Neural progenitor cell (in vitro differentiated cells): ENCODE measurements around the gene PYHIN1.

Experiments
- CTCF ChIP-seq: fragments of 200-600 bp; sonication (generic); IDR thresholded peaks from 2 replicates; pipeline ENCODE4 v1.5.1; 2017; ENCODE audit warnings: antibody characterized with exemption, mild to moderate bottlenecking
- EZH2 ChIP-seq: fragments of 200-600 bp; sonication (generic); IDR thresholded peaks from 2 replicates; pipeline ENCODE4 v1.6.1; 2017; ENCODE audit warnings: antibody characterized with exemption, mild to moderate bottlenecking, moderate library complexity

GRCh38 chr1:158996998-158997397 lies 65.6 kb downstream of the PYHIN1 start:
- TF ChIP-seq CTCF = no peak
- no peak for TF ChIP-seq EZH2
